ENCODE data around the gene POU6F1. TPM values are rescaled to one million over a fixed set of nuclear protein-coding genes. Genes with fewer than 3 reads are reported as not detected.
"Not testable (repeated sequence)": the region's sequence is repeated elsewhere in the genome, so short reads cannot be mapped to it uniquely, and the experiment has no call there.

Gene POU6F1
- total RNA-seq, 1 experiment from 2014 or later: 13.3 TPM

DNA sequence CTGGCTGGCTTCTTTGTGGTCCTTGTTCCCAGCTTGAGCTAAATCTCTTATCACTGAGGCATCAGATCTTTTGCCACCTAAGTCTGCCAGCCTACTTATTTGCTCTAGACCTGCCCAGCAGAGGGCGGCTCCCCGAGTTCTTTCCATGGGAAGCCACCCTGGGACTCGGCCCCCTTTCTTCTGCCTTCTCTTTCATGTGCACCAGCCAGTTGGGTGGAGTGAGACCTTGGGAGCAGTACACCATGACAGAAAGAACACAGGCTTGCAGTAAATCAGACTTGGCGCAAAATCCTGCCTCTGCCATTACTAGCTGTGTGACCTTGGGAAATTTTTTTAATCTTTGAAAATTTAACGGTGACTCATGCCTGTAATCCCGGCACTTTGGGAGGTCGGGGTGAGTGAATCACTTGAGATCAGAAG lies 44.9 kb upstream of the POU6F1 start:
- Histone ChIP-seq H3K4me1 (ENCODE audit: insufficient read depth, low read length) (peaks cover 2% of the 10 kb centered on the region; the same call in 1 of the 2 replicates), H4K91ac (ENCODE audit: insufficient read length, low read depth, low read length) (no peak overlapping the region), H3K9me3 (ENCODE audit: control insufficient read depth, low read depth, low read length) (no peaks in the 10 kb centered on the region), H3K23me2 (ENCODE audit: insufficient read length, low read depth, low read length, poor library complexity, severe bottlenecking) (no peaks in the 10 kb centered on the region), H3K4me2 (ENCODE audit: insufficient read depth, insufficient read length, low read length) (no peak overlapping the region), H2BK20ac (ENCODE audit: low read depth, low read length, poor library complexity, severe bottlenecking) (no peak overlapping the region), H2BK120ac (ENCODE audit: low read depth, low read length, poor library complexity, severe bottlenecking) (no peak overlapping the region), H3K27ac (ENCODE audit: insufficient read length, low read depth, low read length) (no peak overlapping the region), H2AK5ac (ENCODE audit: insufficient read length, low read length) (no peak overlapping the region), H2BK15ac (ENCODE audit: low read depth, low read length) (no peak overlapping the region), H2AFZ (ENCODE audit: low read length) (no peak overlapping the region), H4K8ac (replicated peaks; ENCODE audit: insufficient read length, low read depth, low read length) (no peak overlapping the region), H3K14ac (ENCODE audit: insufficient read depth, low read length) (no peak overlapping the region), H4K20me1 (ENCODE audit: control insufficient read depth, insufficient read depth, insufficient read length) (no peaks in the 10 kb centered on the region), H3T11ph (ENCODE audit: low read length) (no peak overlapping the region), H2BK12ac (ENCODE audit: insufficient read length, low read depth, low read length) (no peak overlapping the region), H3K18ac (ENCODE audit: insufficient read length, low read depth, low read length) (no peak overlapping the region), H4K5ac (ENCODE audit: insufficient read length, low read depth, low read length) (no peak overlapping the region), H3K23ac (ENCODE audit: insufficient read length, low read depth, low read length) (no peak overlapping the region), H3K56ac (ENCODE audit: insufficient read length, low read depth, low read length) (no peak overlapping the region), H3K79me2 (ENCODE audit: insufficient read depth, low read length) (no peaks in the 10 kb centered on the region), H2BK5ac (ENCODE audit: insufficient read length, low read length) (no peak overlapping the region), H3K27me3 (ENCODE audit: insufficient read depth, low read length) (no peaks in the 10 kb centered on the region), H3K4ac (ENCODE audit: low read depth, low read length) (no peak overlapping the region), H3K79me1 (ENCODE audit: insufficient read depth, low read depth, low read length, poor library complexity, severe bottlenecking) (no peaks in the 10 kb centered on the region), H3K9ac (ENCODE audit: extremely low read depth, insufficient read length, low read length) (no peak overlapping the region)
- TF ChIP-seq, protein P1, sequence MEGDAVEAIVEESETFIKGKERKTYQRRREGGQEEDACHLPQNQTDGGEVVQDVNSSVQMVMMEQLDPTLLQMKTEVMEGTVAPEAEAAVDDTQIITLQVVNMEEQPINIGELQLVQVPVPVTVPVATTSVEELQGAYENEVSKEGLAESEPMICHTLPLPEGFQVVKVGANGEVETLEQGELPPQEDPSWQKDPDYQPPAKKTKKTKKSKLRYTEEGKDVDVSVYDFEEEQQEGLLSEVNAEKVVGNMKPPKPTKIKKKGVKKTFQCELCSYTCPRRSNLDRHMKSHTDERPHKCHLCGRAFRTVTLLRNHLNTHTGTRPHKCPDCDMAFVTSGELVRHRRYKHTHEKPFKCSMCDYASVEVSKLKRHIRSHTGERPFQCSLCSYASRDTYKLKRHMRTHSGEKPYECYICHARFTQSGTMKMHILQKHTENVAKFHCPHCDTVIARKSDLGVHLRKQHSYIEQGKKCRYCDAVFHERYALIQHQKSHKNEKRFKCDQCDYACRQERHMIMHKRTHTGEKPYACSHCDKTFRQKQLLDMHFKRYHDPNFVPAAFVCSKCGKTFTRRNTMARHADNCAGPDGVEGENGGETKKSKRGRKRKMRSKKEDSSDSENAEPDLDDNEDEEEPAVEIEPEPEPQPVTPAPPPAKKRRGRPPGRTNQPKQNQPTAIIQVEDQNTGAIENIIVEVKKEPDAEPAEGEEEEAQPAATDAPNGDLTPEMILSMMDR (conservative IDR thresholded peaks at IDR 0.05): peak; percentile 65
- WGBS (ENCODE audit: extremely low coverage, insufficient read length, low lambda C conversion rate): no CpG with 5 or more reads among the region's 7 CpGs
- H3K4me1 Mint-ChIP-seq: peaks cover 16 to 21% of the 10 kb centered on the region in 2 experiments
- no peaks in the 10 kb centered on the region for H3K9me3 Mint-ChIP-seq
- no peaks in the 10 kb centered on the region; the same call in 1 of the 2 replicates for H3K27me3 Mint-ChIP-seq (ENCODE audit: low read depth)
- no peaks in the 10 kb centered on the region; a peak in 3 of 7 replicates for H3K36me3 Mint-ChIP-seq (ENCODE audit: insufficient read depth in 1 of 3, low read depth in 3 of 3)
- no peak overlapping the region; a peak in 2 of 7 replicates for H3K27ac Mint-ChIP-seq
- peak; percentile 86 for DNase-seq
- H3K4me3 Mint-ChIP-seq: no peak overlapping the region

DNA sequence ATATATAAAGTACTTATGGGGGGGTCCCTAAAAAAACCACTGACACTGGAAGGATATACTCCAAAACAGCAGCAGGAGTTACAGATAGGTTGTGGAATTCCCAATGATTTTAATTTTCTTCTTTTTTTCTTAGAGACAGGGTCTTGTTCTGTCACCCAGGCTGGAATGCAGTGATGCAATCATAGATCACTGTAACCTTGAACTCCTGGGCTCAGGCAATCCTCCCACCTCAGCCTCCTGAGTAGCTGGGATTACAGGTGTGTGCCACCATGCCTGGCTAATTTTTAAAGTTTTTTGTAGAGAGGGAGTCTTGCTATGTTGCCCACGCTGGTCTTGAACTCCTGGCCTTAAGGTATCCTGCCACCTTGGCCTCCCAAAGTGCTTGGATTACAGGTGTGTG lies 41.7 kb upstream of the POU6F1 start:
- H3K4ac ChIP-seq (ENCODE audit: low read depth, low read length); H3K36me3 Mint-ChIP-seq (ENCODE audit: insufficient read depth in 1 of 3, low read depth in 3 of 3); H2BK5ac ChIP-seq (ENCODE audit: insufficient read length, low read length); H3K23me2 ChIP-seq (ENCODE audit: insufficient read length, low read depth, low read length, poor library complexity, severe bottlenecking); H3K4me1 ChIP-seq (ENCODE audit: insufficient read depth, low read length); H3K23ac ChIP-seq (ENCODE audit: insufficient read length, low read depth, low read length); H3T11ph ChIP-seq (ENCODE audit: low read length); H2BK15ac ChIP-seq (ENCODE audit: low read depth, low read length); H3K27me3 ChIP-seq (ENCODE audit: insufficient read depth, low read length); H4K8ac ChIP-seq (replicated peaks; ENCODE audit: insufficient read length, low read depth, low read length); H2BK12ac ChIP-seq (ENCODE audit: insufficient read length, low read depth, low read length); H2BK120ac ChIP-seq (ENCODE audit: low read depth, low read length, poor library complexity, severe bottlenecking); H4K20me1 ChIP-seq (ENCODE audit: control insufficient read depth, insufficient read depth, insufficient read length); H3K56ac ChIP-seq (ENCODE audit: insufficient read length, low read depth, low read length); H2AFZ ChIP-seq (ENCODE audit: low read length); H3K14ac ChIP-seq (ENCODE audit: insufficient read depth, low read length); H3K9ac ChIP-seq (ENCODE audit: extremely low read depth, insufficient read length, low read length); H3K18ac ChIP-seq (ENCODE audit: insufficient read length, low read depth, low read length); DNase-seq; H4K91ac ChIP-seq (ENCODE audit: insufficient read length, low read depth, low read length); H3K79me2 ChIP-seq (ENCODE audit: insufficient read depth, low read length); H2BK20ac ChIP-seq (ENCODE audit: low read depth, low read length, poor library complexity, severe bottlenecking); H3K9me3 ChIP-seq (ENCODE audit: control insufficient read depth, low read depth, low read length); H3K27ac Mint-ChIP-seq; H3K9me3 Mint-ChIP-seq; H4K5ac ChIP-seq (ENCODE audit: insufficient read length, low read depth, low read length); H3K27ac ChIP-seq (ENCODE audit: insufficient read length, low read depth, low read length); H3K4me2 ChIP-seq (ENCODE audit: insufficient read depth, insufficient read length, low read length); H2AK5ac ChIP-seq (ENCODE audit: insufficient read length, low read length); H3K27me3 Mint-ChIP-seq (ENCODE audit: low read depth); H3K4me3 Mint-ChIP-seq; H3K79me1 ChIP-seq (ENCODE audit: insufficient read depth, low read depth, low read length, poor library complexity, severe bottlenecking): not testable (repeated sequence)
- no CpG with 5 or more reads among the region's 1 CpG for WGBS (ENCODE audit: extremely low coverage, insufficient read length, low lambda C conversion rate)
- peaks cover 10 to 11% of the 10 kb centered on the region in 2 experiments for H3K4me1 Mint-ChIP-seq

Data from H9 (cell line).